Sciatic nerve (tissue), 2 donors: ENCODE results near the gene TFAP2E. TPM values are rescaled to one million over a fixed set of nuclear protein-coding genes. Genes with fewer than 3 reads are reported as not detected.

Experiments
- ATAC-seq: fragments of 200-7000 bp; cut with Tn5 transposase; one replicate; pipeline ENCODE4 v1.9.1; 2020; ENCODE audit warnings: mild to moderate bottlenecking, moderate library complexity
- DNase-seq: peaks from one replicate; pipeline ENCODE4 v3.0.0-alpha.2; 2020; ENCODE audit warnings: low spot score
- intact Hi-C: fragments of 100-400 bp; cut with DNase I; formaldehyde crosslinking; loops from one replicate; pipeline ENCODE4 v1.14.2; 2022
- total RNA-seq: library from RNA; stranded (reverse); fragmentation: NEBNext Ultra II Directional; extraction: Animal tissue kit (Norgen Biotek cat#: 25700); gene quantifications from one replicate; pipeline ENCODE4 v1.2.1, GENCODE V29; 2021
- donor health status: DM: no; HTN: no; CAD: no.
- donor health status: DM: no; HTN: no; CAD: no.

The TFAP2E gene
- total RNA-seq, 1 donor from 2014 or later: 3.4 TPM

GRCh38 chr1:35555601-35556477 lies 17.3 kb upstream of the TFAP2E start:
- intact Hi-C loops: no loop called here
- DNase-seq (no peak), ATAC-seq (no peak)

GRCh38 chr1:35556484-35557117 lies 16.5 kb upstream of the TFAP2E start:
- no peak for ATAC-seq
- intact Hi-C loops: no loop called here

GRCh38 chr1:35557118-35557610 lies 15.9 kb upstream of the TFAP2E start, which contains the start of gene KIAA0319L:
TSS of gene KIAA0319L (minus strand) at chr1:35557403. CDS start at chr1:35554491, 2,912 bp downstream.
- DNase-seq (peak; percentile 92), ATAC-seq (peak; percentile 91)
- intact Hi-C loops: no loop called here

More at GRCh38 chr1:35556484-35557117, 16.5 kb upstream of the TFAP2E start:
- no peak for DNase-seq

- intact Hi-C loops: no loop called here
- peak; percentile 97 for ATAC-seq
- DNase-seq: peak; percentile 97
Observed at GRCh38 chr1:35557611-35558373, 15.3 kb upstream of the TFAP2E start, which contains the start of gene NCDN. TSS of gene NCDN (plus strand) at chr1:35557799. CDS start at chr1:35558191, 392 bp downstream.

- ATAC-seq (peak; percentile 1), DNase-seq (no peak)
- intact Hi-C loops: no loop called here
Observed at GRCh38 chr1:35558374-35559316, 14.5 kb upstream of the TFAP2E start.

GRCh38 chr1:35559317-35559944 lies 13.7 kb upstream of the TFAP2E start:
- DNase-seq (no peak), ATAC-seq (no peak)
- intact Hi-C loops: no loop called here

GRCh38 chr1:35560256-35561225 lies 12.6 kb upstream of the TFAP2E start:
- ATAC-seq: no peak
- no peak for DNase-seq
- intact Hi-C loops: no loop called here

- ATAC-seq (no peak), DNase-seq (no peak)
- intact Hi-C loops: no loop called here
Observed at GRCh38 chr1:35561297-35561971, 11.7 kb upstream of the TFAP2E start.

- ATAC-seq (no peak), DNase-seq (no peak)
- intact Hi-C loops: loop anchor here (2.0 kb wide), 1 partner anchor 109 kb away; no protein-coding TSS in a partner anchor
Observed at GRCh38 chr1:35561972-35562680, 11.0 kb upstream of the TFAP2E start.

GRCh38 chr1:35563166-35563565 lies 9.9 kb upstream of the TFAP2E start:
- intact Hi-C loops: loop anchor here (2.0 kb wide), 1 partner anchor 110 kb away; no protein-coding TSS in a partner anchor
- ATAC-seq: no peak
- DNase-seq: no peak

GRCh38 chr1:35564037-35564883 lies 8.9 kb upstream of the TFAP2E start:
- DNase-seq (peak; percentile 91), ATAC-seq (peak; percentile 61)
- intact Hi-C loops: no loop called here

- intact Hi-C loops: loop anchor here (5.0 kb wide), 1 partner anchor 162 kb away; no protein-coding TSS in a partner anchor
- ATAC-seq: no peak
- no peak for DNase-seq
Observed at GRCh38 chr1:35564884-35565741, 8.0 kb upstream of the TFAP2E start.

- intact Hi-C loops: loop anchor here (5.0 kb wide), 1 partner anchor 162 kb away; no protein-coding TSS in a partner anchor
Observed at GRCh38 chr1:35565742-35566133, 7.4 kb upstream of the TFAP2E start.

More at GRCh38 chr1:35565742-35566133, 7.4 kb upstream of the TFAP2E start:
- ATAC-seq (no peak), DNase-seq (peak; percentile 33)
